H1 (cell line): Measurements from ENCODE around the gene MTMR2. TPM values are rescaled to one million over a fixed set of nuclear protein-coding genes. Genes with fewer than 3 reads are reported as not detected.

Experiments used
- CTCF ChIA-PET: fragments of 300-600 bp; sonication (Branson Sonifier 250); formaldehyde crosslinking; loops from one replicate; lab custom pipeline; 2021; ENCODE audit not compliant: partially characterized antibody; lab: Charles Lee
- POLR2A ChIA-PET: fragments of 300-600 bp; sonication (Branson Sonifier 250); formaldehyde crosslinking; loops from one replicate; lab custom pipeline; 2021; ENCODE audit warnings: inconsistent platforms; ENCODE audit not compliant: partially characterized antibody; lab: Charles Lee
- DNase-seq, 2 experiments: peaks; one replicate each; pipeline versions ENCODE4 v3.0.0 to v3.0.0-alpha.2; 2010 to 2022; ENCODE audit warnings: low spot score in 2 of 2, low read depth in 1 of 2, mixed read lengths in 1 of 2
- FAIRE-seq: peaks from 2 replicates; lab custom pipeline; 2011; peaks lifted over from hg19 to GRCh38; lab: Jason Lieb, UNC
- H2AFZ ChIP-seq: 2 replicates; pipeline ENCODE4 v1.8.1; 2012; ENCODE audit warnings: low read length, inconsistent platforms
- H2AK5ac ChIP-seq: 2 replicates; pipeline ENCODE4 v1.6.1; 2013; ENCODE audit warnings: low read depth, low read length
- H2BK120ac ChIP-seq: replicated peaks from 2 replicates; pipeline ENCODE3; 2013; ENCODE audit warnings: low read depth, low read length, inconsistent platforms
- H2BK12ac ChIP-seq: 2 replicates; pipeline ENCODE4 v1.6.1; 2013; ENCODE audit warnings: low read depth, low read length
- H2BK15ac ChIP-seq: 2 replicates; pipeline ENCODE4 v1.6.1; 2013; ENCODE audit warnings: low read length
- H2BK20ac ChIP-seq: 2 replicates; pipeline ENCODE4 v1.6.1; 2013; ENCODE audit warnings: low read length
- H2BK5ac ChIP-seq: 2 replicates; pipeline ENCODE4 v1.6.1; 2013; ENCODE audit warnings: low read depth, low read length
- H3K14ac ChIP-seq: 2 replicates; pipeline ENCODE4 v1.6.1; 2013; ENCODE audit warnings: inconsistent platforms; ENCODE audit not compliant: insufficient read length
- H3K18ac ChIP-seq: 2 replicates; pipeline ENCODE4 v1.6.1; 2013; ENCODE audit warnings: low read length; ENCODE audit errors: extremely low read depth
- H3K23ac ChIP-seq: 2 replicates; pipeline ENCODE4 v1.6.1; 2013; ENCODE audit warnings: inconsistent platforms; ENCODE audit not compliant: insufficient read length
- H3K23me2 ChIP-seq: 2 replicates; pipeline ENCODE4 v1.6.1; 2013; ENCODE audit warnings: low read depth, low read length
- H3K27ac ChIP-seq: 2 replicates; pipeline ENCODE4 v1.6.1; 2011; ENCODE audit warnings: low read depth, low read length, inconsistent platforms
- H3K27me3 ChIP-seq, 4 experiments: replicated peaks in 1 of 4; 1 replicate in 1 of 4; 2 replicates in 3 of 4; pipeline versions ENCODE4 v1.6.1 to v1.8.1; 2011 to 2013; ENCODE audit warnings: low read length in 3 of 4, mild to moderate bottlenecking in 3 of 4, inconsistent platforms in 2 of 4, mixed read lengths in 2 of 4, moderate library complexity in 1 of 4; ENCODE audit not compliant: control insufficient read depth in 3 of 4, insufficient read depth in 3 of 4; ENCODE audit errors: extremely low read depth in 1 of 4
- H3K36me3 ChIP-seq, 4 experiments: 2 replicates each; pipeline versions ENCODE4 v1.6.1 to v1.8.1; 2011 to 2013; ENCODE audit warnings: mild to moderate bottlenecking in 4 of 4, low read length in 3 of 4, moderate library complexity in 2 of 4, control low read depth in 1 of 4, inconsistent platforms in 1 of 4; ENCODE audit not compliant: insufficient read depth in 4 of 4, control insufficient read depth in 2 of 4
- H3K4ac ChIP-seq: replicated peaks from 2 replicates; pipeline ENCODE3; 2013; ENCODE audit warnings: low read length, low read depth, mixed read lengths, inconsistent platforms; ENCODE audit not compliant: insufficient read length
- H3K4me1 ChIP-seq, 4 experiments: replicated peaks in 1 of 4; 1 replicate in 1 of 4; 2 replicates in 3 of 4; pipeline versions ENCODE4 v1.6.1 to v1.8.1; 2011 to 2013; ENCODE audit warnings: low read length in 3 of 4, inconsistent platforms in 2 of 4, mixed read lengths in 1 of 4; ENCODE audit not compliant: insufficient read depth in 4 of 4, control insufficient read depth in 3 of 4
- H3K4me2 ChIP-seq, 2 experiments: 2 replicates each; pipeline versions ENCODE4 v1.6.1 to v1.8.1; 2011 to 2013; ENCODE audit warnings: low read depth in 2 of 2, low read length in 2 of 2, control low read depth in 1 of 2, inconsistent platforms in 1 of 2, mild to moderate bottlenecking in 1 of 2; ENCODE audit not compliant: insufficient read depth in 1 of 2
- H3K4me3 ChIP-seq, 4 experiments: fragments of 200-600, 300-600 bp in 1 of 4; sonication (generic), shearing (Covaris generic), sonication (Bioruptor Twin) in 1 of 4; 2 replicates each; pipeline versions ENCODE4 v1.5.1 to v1.8.1; 2011 to 2016; ENCODE audit warnings: low read length in 4 of 4, low read depth in 3 of 4, control low read depth in 2 of 4, inconsistent platforms in 2 of 4, mild to moderate bottlenecking in 2 of 4, mixed read lengths in 1 of 4, moderate library complexity in 1 of 4; ENCODE audit not compliant: insufficient read depth in 2 of 4; ENCODE audit errors: extremely low read depth in 1 of 4
- H3K56ac ChIP-seq: replicated peaks from 2 replicates; pipeline ENCODE3; 2013; ENCODE audit warnings: low read depth, mild to moderate bottlenecking, mixed read lengths, low read length, inconsistent platforms; ENCODE audit not compliant: insufficient read length
- H3K79me1 ChIP-seq: 2 replicates; pipeline ENCODE4 v1.6.1; 2013; ENCODE audit warnings: low read depth, low read length, control low read depth
- H3K79me2 ChIP-seq, 2 experiments: 2 replicates each; pipeline versions ENCODE4 v1.6.1 to v1.8.1; 2012 to 2013; ENCODE audit warnings: low read length in 2 of 2, mild to moderate bottlenecking in 2 of 2, inconsistent platforms in 1 of 2; ENCODE audit not compliant: insufficient read depth in 2 of 2, control insufficient read depth in 1 of 2
- H3K9ac ChIP-seq, 4 experiments: replicated peaks in 1 of 4; 1 replicate in 1 of 4; 2 replicates in 3 of 4; pipeline versions ENCODE4 v1.6.1 to v1.8.1; 2011 to 2013; ENCODE audit warnings: low read depth in 3 of 4, low read length in 3 of 4, control low read depth in 2 of 4, mild to moderate bottlenecking in 2 of 4, moderate library complexity in 2 of 4, inconsistent platforms in 1 of 4; ENCODE audit errors: extremely low read depth in 1 of 4
- H3K9me3 ChIP-seq, 2 experiments: 2 replicates each; pipeline versions ENCODE4 v1.6.1 to v1.8.1; 2012 to 2013; ENCODE audit warnings: mild to moderate bottlenecking in 2 of 2, moderate library complexity in 2 of 2, control low read depth in 1 of 2, inconsistent platforms in 1 of 2, low read depth in 1 of 2, low read length in 1 of 2, mixed read lengths in 1 of 2; ENCODE audit not compliant: insufficient read depth in 2 of 2
- H4K20me1 ChIP-seq, 2 experiments: replicated peaks in 1 of 2; 2 replicates each; pipeline versions ENCODE3 to v1.8.1; 2011 to 2013; ENCODE audit warnings: inconsistent platforms in 2 of 2, low read length in 2 of 2, mild to moderate bottlenecking in 1 of 2; ENCODE audit not compliant: insufficient read depth in 2 of 2, control insufficient read depth in 1 of 2
- H4K5ac ChIP-seq: 2 replicates; pipeline ENCODE4 v1.6.1; 2013; ENCODE audit warnings: low read length, low read depth, mixed read lengths, inconsistent platforms; ENCODE audit not compliant: insufficient read length
- H4K8ac ChIP-seq: 2 replicates; pipeline ENCODE4 v1.8.0; 2013; ENCODE audit warnings: mild to moderate bottlenecking, moderate library complexity, low read length, inconsistent platforms; ENCODE audit not compliant: insufficient read depth; ENCODE audit errors: extremely low read depth
- H4K91ac ChIP-seq: replicated peaks from 2 replicates; pipeline ENCODE3; 2013; ENCODE audit warnings: low read length, mixed read lengths, inconsistent platforms; ENCODE audit not compliant: insufficient read length
- ASH2L ChIP-seq: fragments of 200-600, 300-600 bp; sonication (generic); IDR thresholded peaks from one replicate; pipeline ENCODE4 v1.7.1; 2017; ENCODE audit warnings: low read length
- ATF3 ChIP-seq: IDR thresholded peaks from 2 replicates; pipeline ENCODE4 v1.6.1; 2011; ENCODE audit warnings: low read depth, mild to moderate bottlenecking, low read length; ENCODE audit not compliant: insufficient read depth
- EZH2 ChIP-seq: fragments of 200-600 bp; sonication (generic); IDR thresholded peaks from 2 replicates; pipeline ENCODE4 v1.7.1; 2012; ENCODE audit warnings: low read depth, mild to moderate bottlenecking, moderate library complexity, low read length, inconsistent platforms; ENCODE audit not compliant: severe bottlenecking
- GABPA ChIP-seq: IDR thresholded peaks from 2 replicates; pipeline ENCODE4 v1.6.1; 2011; ENCODE audit warnings: mild to moderate bottlenecking, low read length, moderate library complexity, borderline replicate concordance; ENCODE audit not compliant: insufficient read depth
- JUN ChIP-seq: IDR thresholded peaks from 2 replicates; pipeline ENCODE4 v1.6.1; 2011; ENCODE audit warnings: low read depth, mild to moderate bottlenecking, improper control_type of control experiment, low read length
- RNF2 ChIP-seq: fragments of 200-900, 300-1000 bp; sonication (generic); IDR thresholded peaks from 2 replicates; pipeline ENCODE4 v1.7.1; 2016; ENCODE audit warnings: borderline replicate concordance, low read depth, mild to moderate bottlenecking, antibody characterized with exemption, low read length; ENCODE audit not compliant: poor library complexity, severe bottlenecking; ENCODE audit errors: missing control alignments
- RXRA ChIP-seq: IDR thresholded peaks from 2 replicates; pipeline ENCODE4 v1.6.1; 2011; ENCODE audit warnings: low read depth, mild to moderate bottlenecking, low read length, moderate library complexity; ENCODE audit not compliant: insufficient read depth
- SIN3A ChIP-seq, 2 experiments: IDR thresholded peaks in 1 of 2; conservative IDR thresholded peaks in 1 of 2; 2 replicates each; pipeline ENCODE4 v1.6.1; 2011 to 2012; ENCODE audit warnings: low read length in 2 of 2, improper control_type of control experiment in 1 of 2, low read depth in 1 of 2, mild to moderate bottlenecking in 1 of 2
- SIRT6 ChIP-seq: IDR thresholded peaks from one replicate; pipeline ENCODE4 v1.7.1; 2012; ENCODE audit warnings: low read length, inconsistent platforms
- SIX5 ChIP-seq: IDR thresholded peaks from 2 replicates; pipeline ENCODE4 v1.6.1; 2011; ENCODE audit warnings: mild to moderate bottlenecking, low read depth, low read length
- SP2 ChIP-seq: IDR thresholded peaks from 2 replicates; pipeline ENCODE4 v1.6.1; 2012; ENCODE audit warnings: mild to moderate bottlenecking, low read length, inconsistent platforms
- SP4 ChIP-seq: IDR thresholded peaks from 2 replicates; pipeline ENCODE4 v1.6.1; 2012; ENCODE audit warnings: low read length, inconsistent platforms
- USF2 ChIP-seq: IDR thresholded peaks from 2 replicates; pipeline ENCODE4 v1.6.1; 2011; ENCODE audit warnings: low read length, improper control_type of control experiment
- polyA plus RNA-seq, 7 experiments: library from polyadenylated mRNA; depleted of rRNA in 3 of 7; stranded (reverse) in 5 of 7; unstranded in 2 of 7; fragments of >200 nt in 5 of 7; fragments of 200-250 nt in 2 of 7; gene quantifications; 1 replicate in 5 of 7; 2 replicates in 1 of 7; 4 replicates in 1 of 7; pipeline versions ENCODE4 v1.2.1 to v1.2.3, GENCODE V29; 2011 to 2013; ENCODE audit warnings: missing spikeins in 2 of 7, mixed read lengths in 2 of 7
- total RNA-seq: library from RNA; stranded (reverse); fragmentation: NEBNext Ultra II Directional; extraction: Animal tissue kit (Norgen Biotek cat#: 25700); gene quantifications from 2 replicates; pipeline ENCODE4 v1.2.1, GENCODE V29; 2021

MTMR2 gene
- total and polyA plus RNA-seq, 2 of the 8 experiments (the other 6 are each of a cell fraction or from before 2014, with no cell fraction given) = 16.7 to 52.9 TPM

DNA sequence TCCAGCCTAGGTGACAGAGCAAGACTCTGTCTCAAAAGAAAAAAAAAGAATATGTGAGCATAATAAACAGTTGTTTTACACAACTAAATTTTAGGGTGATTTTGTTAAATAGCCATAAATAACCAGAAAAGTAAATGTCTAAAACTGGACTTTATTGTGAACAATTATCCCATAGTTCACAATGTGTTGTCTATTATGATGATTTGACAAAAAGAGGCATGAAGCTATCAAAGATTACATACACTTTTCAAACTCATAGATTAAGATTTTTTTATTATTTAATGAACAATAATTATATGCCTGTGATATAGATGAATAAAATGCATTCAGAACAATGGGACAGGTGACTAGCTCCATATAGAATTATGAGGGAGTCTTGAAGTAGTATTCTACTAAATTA, 27.0 kb upstream of the MTMR2 start:
- Histone ChIP-seq H3K27me3 (no peaks in the 10 kb centered on the region), H3K79me2 (no peaks in the 10 kb centered on the region), H3K23me2 (no peaks in the 10 kb centered on the region), H2AK5ac (no peak overlapping the region), H2BK15ac (no peak overlapping the region), H2BK5ac (no peak overlapping the region), H3K9ac (no peak overlapping the region), H3K4me3 (no peak overlapping the region), H4K5ac (no peak overlapping the region), H3K9me3 (peaks cover 8 to 15% of the 10 kb centered on the region in 2 experiments), H3K23ac (no peak overlapping the region), H3K56ac (no peak overlapping the region), H3K18ac (no peak overlapping the region), H4K8ac (no peak overlapping the region), H3K4ac (no peak overlapping the region), H4K20me1 (no peaks in the 10 kb centered on the region), H3K4me1 (no peaks in the 10 kb centered on the region), H2BK20ac (no peak overlapping the region), H3K4me2 (no peak overlapping the region), H2AFZ (no peak overlapping the region), H3K27ac (no peak overlapping the region), H2BK120ac (no peak overlapping the region), H3K36me3 (no peaks in the 10 kb centered on the region), H2BK12ac (no peak overlapping the region), H4K91ac (no peak overlapping the region), H3K79me1 (no peaks in the 10 kb centered on the region), H3K14ac (no peak overlapping the region)
- ChIA-PET CTCF (interaction anchor here (1.0 kb wide), 1 partner anchor 104 kb away, joined by 3 read pairs; no protein-coding TSS in a partner anchor), POLR2A (no interaction called here)
- FAIRE-seq = no peak
- no peak for DNase-seq
- TF ChIP-seq SIRT6 = no peak
- TF ChIP-seq RNF2 = no peak
- no peak for TF ChIP-seq SP4
- no peak for TF ChIP-seq SIX5
- TF ChIP-seq EZH2 = no peak
- no peak for TF ChIP-seq RXRA
- no peak for TF ChIP-seq SP2
- TF ChIP-seq ATF3 = no peak
- no peak for TF ChIP-seq SIN3A (conservative IDR thresholded peaks at IDR 0.05 in 1 of 2, IDR thresholded peaks at IDR 0.05 in 1 of 2; ENCODE audit: low read depth in 1 of 2, low read length in 2 of 2)
- TF ChIP-seq GABPA = no peak
- TF ChIP-seq JUN = no peak
- TF ChIP-seq ASH2L = no peak
- no peak for TF ChIP-seq USF2
